PFSK-1 (cell line): ENCODE results near the gene DTX4.

Experiments used
- POLR2AphosphoS5 ChIP-seq: IDR thresholded peaks from 2 replicates; pipeline ENCODE4 v1.6.1; 2012; ENCODE audit warnings: low read depth, mild to moderate bottlenecking, control low read depth, low read length, moderate library complexity
- REST ChIP-seq, 2 experiments: IDR thresholded peaks; 2 replicates each; pipeline versions ENCODE4 v1.6.1 to v1.8.0; 2011 to 2012; ENCODE audit warnings: low read depth in 2 of 2, low read length in 2 of 2, control low read depth in 1 of 2, inconsistent platforms in 1 of 2, mild to moderate bottlenecking in 1 of 2, moderate library complexity in 1 of 2; ENCODE audit not compliant: insufficient read depth in 1 of 2
- TAF1 ChIP-seq: IDR thresholded peaks from 2 replicates; pipeline ENCODE4 v1.6.1; 2012; ENCODE audit warnings: low read length, control low read depth, borderline replicate concordance; ENCODE audit not compliant: insufficient read depth

DNA sequence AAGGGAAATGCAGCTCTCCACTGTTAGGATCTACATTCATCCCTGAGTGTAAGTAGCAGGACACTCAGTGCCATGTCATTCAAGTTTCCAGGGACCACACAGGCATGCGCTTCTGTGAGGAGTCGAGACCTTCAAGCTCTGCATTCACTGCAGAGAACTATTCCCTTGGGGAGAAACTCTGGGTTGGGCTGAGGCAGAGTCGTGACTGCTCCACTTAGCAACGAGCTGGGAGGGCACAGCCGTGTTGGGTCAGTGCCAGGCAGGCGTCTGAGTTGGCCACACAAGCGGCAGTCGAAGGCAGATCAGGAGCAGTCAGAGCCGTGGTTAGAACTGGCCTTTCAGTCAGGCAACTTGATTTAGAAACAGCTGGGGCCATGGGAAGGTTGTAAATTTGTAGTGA, 26.1 kb downstream of the DTX4 start:
- TF ChIP-seq POLR2AphosphoS5: no peak
- TF ChIP-seq REST (IDR thresholded peaks at IDR 0.05; ENCODE audit: insufficient read depth in 1 of 2, low read depth in 2 of 2, low read length in 2 of 2): no peak
- no peak for TF ChIP-seq TAF1
